HG02571 (cell line): ENCODE data around the gene HDHD2.

Experiments
- ATAC-seq: cut with Tn5 transposase; IDR thresholded peaks from one replicate; pipeline ENCODE4 v1.9.1; 2021; ENCODE audit warnings: mild to moderate bottlenecking, moderate library complexity; ENCODE audit not compliant: unreplicated experiment

Gene HDHD2

GRCh38 chr18:47067648-47068047, 82.7 kb downstream of the HDHD2 start:
- ATAC-seq: no peak

GRCh38 chr18:47063096-47063495, 87.2 kb downstream of the HDHD2 start:
- no peak for ATAC-seq

- ATAC-seq: no peak
Observed at GRCh38 chr18:47062471-47062870, 87.8 kb downstream of the HDHD2 start.
